Measurements from ENCODE around the gene SAA4. TPM values are rescaled to one million over a fixed set of nuclear protein-coding genes. Genes with fewer than 3 reads are reported as not detected.

Gene SAA4, protein sequence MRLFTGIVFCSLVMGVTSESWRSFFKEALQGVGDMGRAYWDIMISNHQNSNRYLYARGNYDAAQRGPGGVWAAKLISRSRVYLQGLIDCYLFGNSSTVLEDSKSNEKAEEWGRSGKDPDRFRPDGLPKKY
- total RNA-seq: not detected in 2 replicates

DNA sequence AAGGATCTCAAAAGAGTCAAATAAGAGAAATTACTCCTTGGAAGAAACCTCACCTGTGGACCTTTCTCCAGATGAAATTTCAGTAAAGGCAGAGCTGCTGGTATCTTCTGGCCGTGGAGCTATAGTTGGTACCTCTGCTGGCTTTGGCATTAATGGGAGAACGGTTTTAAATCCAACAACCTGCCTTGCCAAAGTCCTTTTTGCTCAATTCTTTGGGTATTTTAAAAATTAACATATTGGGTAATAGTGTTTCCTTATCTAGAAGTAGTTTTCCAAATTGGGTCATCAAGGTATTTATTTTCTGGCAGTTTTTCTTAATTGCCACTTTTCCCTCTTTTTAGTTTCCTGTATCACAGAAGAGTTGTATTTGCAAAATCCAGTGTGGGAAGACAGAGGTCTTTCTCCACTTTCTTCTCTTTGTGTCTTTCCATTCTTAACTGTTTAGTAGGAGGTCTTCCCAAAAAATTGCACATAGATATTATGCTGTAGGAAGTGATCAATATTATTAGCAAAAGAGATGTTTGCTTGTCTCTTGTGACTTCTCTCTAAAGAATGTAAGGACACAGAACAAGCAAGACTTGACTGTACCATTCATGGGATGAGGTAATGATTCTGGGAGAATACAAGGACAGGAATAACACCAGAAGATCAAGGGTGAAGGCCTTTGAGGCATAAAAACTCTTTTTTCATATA is at the start of gene SAA4:
TSS of gene SAA4 (minus strand) at position 139 of the 693 bp plus-strand sequence. CDS start 876 bp downstream, outside the sequence.

GRCh38 chr11:18265949-18266348 is 29.3 kb upstream of the SAA4 start, which contains the start of gene SAA1:
SAA1 (plus strand) TSS chr11:18266264; CDS start chr11:18266888, 624 bp downstream.

DNA sequence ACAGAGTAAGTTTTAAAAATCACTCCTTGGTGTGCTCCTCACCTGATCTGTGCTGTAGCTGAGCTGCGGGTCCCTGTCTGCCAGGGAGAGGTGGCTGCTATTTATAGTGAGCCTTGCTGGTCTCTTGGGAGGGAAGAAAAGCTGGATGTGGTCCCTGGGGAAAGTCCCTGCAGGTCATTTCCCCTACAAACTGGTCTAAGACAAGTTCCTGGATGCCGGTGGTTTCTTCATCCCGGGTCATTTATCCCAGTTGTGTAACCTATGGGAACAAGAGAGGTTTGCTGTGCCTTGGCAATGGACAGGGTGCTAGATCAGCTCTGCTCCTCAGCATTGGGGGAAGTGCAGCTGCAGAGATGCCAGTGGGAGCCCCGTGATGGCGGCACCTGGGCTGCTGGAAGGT is 12.0 kb upstream of the SAA4 start, which contains the start of gene SAA2:
TSS of gene SAA2 (minus strand) at position 108 of the 400 bp plus-strand sequence. CDS start 657 bp downstream, outside the sequence.

Other genes with a start within 250 kb of the SAA4 start
- 29.9 and 40.8 TPM in 2 replicates for gene SERGEF, start 223.8 kb downstream of the SAA4 start, total RNA-seq
- under 0.01 and 0.08 TPM in 2 replicates for gene TPH1, start 190.5 kb downstream of the SAA4 start, total RNA-seq
- 14.8 and 26.0 TPM in 2 replicates for gene SAAL1, start 130.7 kb downstream of the SAA4 start, total RNA-seq
- 24.1 and 45.6 TPM in 2 replicates for gene MRGPRX3, start 104.2 kb downstream of the SAA4 start, total RNA-seq
- gene MRGPRX4, start 64.0 kb downstream of the SAA4 start, total RNA-seq: 0.27 and 0.55 TPM in 2 replicates
- gene SAA2, start 11.9 kb upstream of the SAA4 start, total RNA-seq: 7.4 and 19.6 TPM in 2 replicates
- 160 and 186 TPM in 2 replicates for gene SAA1, start 29.5 kb upstream of the SAA4 start, total RNA-seq
- gene HPS5, start 85.3 kb upstream of the SAA4 start, total RNA-seq: 11.7 and 21.3 TPM in 2 replicates
- gene GTF2H1, start 85.8 kb upstream of the SAA4 start, total RNA-seq: 32.3 and 51.3 TPM in 2 replicates
- 815 and 1,231 TPM in 2 replicates for gene LDHA, start 157.8 kb upstream of the SAA4 start, total RNA-seq
- not detected in 2 replicates for gene LDHC, start 175.5 kb upstream of the SAA4 start, total RNA-seq
- gene LDHAL6A, start 219.1 kb upstream of the SAA4 start, total RNA-seq: not detected in 2 replicates